GM12878 (cell line): Measurements from ENCODE around the gene SPPL3. TPM values are rescaled to one million over a fixed set of nuclear protein-coding genes. Genes with fewer than 3 reads are reported as not detected.

Source experiments
- ATAC-seq: fragments of 200-7000 bp; cut with Tn5 transposase; 3 replicates; pipeline ENCODE4 v1.9.1; 2020; ENCODE audit warnings: mild to moderate bottlenecking, moderate library complexity
- BruUV-seq: library from RNA; stranded (reverse); fragments of 400-500 nt; replicated peaks from 2 replicates; lab custom pipeline; 2021; lab: Mats Ljungman, UMichigan
- CTCF ChIA-PET: fragments of 300-600 bp; sonication (Branson Sonifier 250); formaldehyde crosslinking; extraction: SDS; loops from one replicate; lab custom pipeline; 2021; ENCODE audit warnings: inconsistent platforms; lab: Yijun Ruan, JAX
- POLR2A ChIA-PET: fragments of 350-600 bp; formaldehyde crosslinking; extraction: SDS; loops from one replicate; lab custom pipeline; 2021; ENCODE audit warnings: inconsistent platforms; lab: Charles Lee
- RAD21 ChIA-PET: fragments of 300-600 bp; sonication (Branson Sonifier 250); formaldehyde crosslinking; loops from one replicate; lab custom pipeline; 2023; ENCODE audit warnings: antibody characterized with exemption; ENCODE audit not compliant: unreplicated experiment; lab: Charles Lee
- SMC1A ChIA-PET: fragments of 300-600 bp; sonication (Branson Sonifier 250); formaldehyde crosslinking; loops from one replicate; lab custom pipeline; 2023; ENCODE audit not compliant: unreplicated experiment, uncharacterized antibody; lab: Charles Lee
- DNase-seq: peaks from one replicate; pipeline ENCODE4 v3.0.0-alpha.2; 2011; ENCODE audit warnings: low read depth, low spot score
- FAIRE-seq: peaks from 3 replicates; lab custom pipeline; 2011; peaks lifted over from hg19 to GRCh38; lab: Jason Lieb, UNC
- H2AFZ ChIP-seq: 2 replicates; pipeline ENCODE4 v1.6.0; 2011; ENCODE audit warnings: low read depth, low read length, control low read depth; ENCODE audit not compliant: control insufficient read depth
- H3K27ac ChIP-seq: 2 replicates; pipeline ENCODE4 v1.5.1; 2011; ENCODE audit warnings: control low read depth; ENCODE audit not compliant: control insufficient read depth, insufficient read depth
- H3K27me3 ChIP-seq, 2 experiments: replicated peaks in 1 of 2; 2 replicates each; pipeline versions ENCODE4 v1.6.0 to v1.6.1; 2011; ENCODE audit warnings: low read length in 1 of 2; ENCODE audit not compliant: control insufficient read depth in 2 of 2, insufficient read depth in 2 of 2
- H3K36me3 ChIP-seq, 2 experiments: 2 replicates each; pipeline ENCODE4 v1.5.1; 2011; ENCODE audit warnings: low read length in 1 of 2; ENCODE audit not compliant: control insufficient read depth in 2 of 2, insufficient read depth in 2 of 2
- H3K4me1 ChIP-seq: 2 replicates; pipeline ENCODE4 v1.6.1; 2011; ENCODE audit warnings: mild to moderate bottlenecking, low read length, moderate library complexity, mixed read lengths; ENCODE audit not compliant: control insufficient read depth, insufficient read depth
- H3K4me2 ChIP-seq: 2 replicates; pipeline ENCODE4 v1.6.0; 2011; ENCODE audit warnings: control low read depth; ENCODE audit not compliant: control insufficient read depth, insufficient read depth
- H3K4me3 ChIP-seq: fragments of 200-600 bp; sonication (generic); 2 replicates; pipeline ENCODE4 v1.5.1; 2016
- H3K79me2 ChIP-seq: 2 replicates; pipeline ENCODE4 v1.6.0; 2011; ENCODE audit warnings: low read length; ENCODE audit not compliant: control insufficient read depth, insufficient read depth
- H3K9ac ChIP-seq: 2 replicates; pipeline ENCODE4 v1.8.0; 2011; ENCODE audit warnings: low read length, control low read depth, mixed read lengths; ENCODE audit not compliant: control insufficient read depth, insufficient read depth
- H3K9me3 ChIP-seq: replicated peaks from 3 replicates; pipeline ENCODE4 v1.5.1; 2011; ENCODE audit warnings: mild to moderate bottlenecking, low read length; ENCODE audit not compliant: control insufficient read depth, insufficient read depth
- H4K20me1 ChIP-seq: 2 replicates; pipeline ENCODE4 v1.6.0; 2011; ENCODE audit not compliant: control insufficient read depth, insufficient read depth
- CREB1 ChIP-seq: IDR thresholded peaks from 2 replicates; pipeline ENCODE4 v1.6.1; 2012; ENCODE audit warnings: low read depth, mild to moderate bottlenecking, inconsistent platforms
- MYB ChIP-seq: fragments of 150-350 bp; IDR thresholded peaks from 2 replicates; pipeline ENCODE4 v1.6.1; 2014; ENCODE audit warnings: mild to moderate bottlenecking, low read depth, low read length, borderline replicate concordance
- NFYB ChIP-seq: IDR thresholded peaks from 2 replicates; pipeline ENCODE4 v1.6.1; 2011; ENCODE audit warnings: low read depth, mild to moderate bottlenecking, low read length, improper control_type of control experiment, moderate library complexity; ENCODE audit not compliant: insufficient read depth
- PBX3 ChIP-seq: IDR thresholded peaks from 2 replicates; pipeline ENCODE4 v1.6.1; 2011; ENCODE audit warnings: mild to moderate bottlenecking, low read depth, low read length, moderate library complexity; ENCODE audit not compliant: insufficient replicate concordance
- POU2F2 ChIP-seq: IDR thresholded peaks from 3 replicates; pipeline ENCODE4 v1.6.1; 2011; ENCODE audit warnings: low read depth, mild to moderate bottlenecking, low read length, borderline replicate concordance
- SMAD1 ChIP-seq: fragments of 450-650 bp; IDR thresholded peaks from 2 replicates; pipeline ENCODE4 v1.6.1; 2018; ENCODE audit warnings: mild to moderate bottlenecking, low read depth; ENCODE audit not compliant: partially characterized antibody
- SMC3 ChIP-seq: IDR thresholded peaks from 2 replicates; pipeline ENCODE4 v1.6.1; 2011; ENCODE audit warnings: low read length, improper control_type of control experiment, borderline replicate concordance
- ZSCAN29 ChIP-seq: fragments of 450-650 bp; IDR thresholded peaks from 2 replicates; pipeline ENCODE4 v1.6.1; 2017; ENCODE audit warnings: mild to moderate bottlenecking, moderate library complexity
- whole genome bisulfite sequencing: methylation state at CpG from one replicate; pipeline ENCODE4 v1.1.6; 2016; ENCODE audit warnings: low lambda C conversion rate; ENCODE audit not compliant: insufficient replicate concordance, insufficient coverage; ENCODE audit errors: missing lambda C conversion rate; 5-methylcytosine and 5-hydroxymethylcytosine counted together
- in situ Hi-C: fragments of 300-500 bp; cut with MboI; formaldehyde crosslinking; loops from 9 replicates; pipeline ENCODE4 v1.14.3; 2018; ENCODE audit warnings: mixed read lengths
- intact Hi-C: fragments of 100-400 bp; cut with micrococcal nuclease; formaldehyde crosslinking; loops from one replicate; pipeline ENCODE4 v1.14.2; 2022; ENCODE audit not compliant: unreplicated experiment
- polyA plus RNA-seq, 11 experiments: library from polyadenylated mRNA; depleted of rRNA in 4 of 11; unstranded in 6 of 11; stranded (reverse) in 5 of 11; fragments of >200 nt; fragmentation: Nextera tagmentation in 4 of 11; fragmentation: Illumina TruSeq in 1 of 11; extraction: Ambion mirVana in 4 of 11; extraction: Trizol in 1 of 11; gene quantifications; 1 replicate in 1 of 11; 2 replicates in 10 of 11; pipeline versions ENCODE4 v1.2.1 to v1.2.3, GENCODE V29; 2011 to 2016; ENCODE audit warnings: inconsistent platforms in 2 of 11, missing spikeins in 2 of 11, low read depth in 1 of 11
- total RNA-seq, 4 experiments: library from RNA; depleted of rRNA in 3 of 4; stranded (reverse); fragments of >200 nt in 3 of 4; fragmentation: Illumina TruSeq in 1 of 4; extraction: Trizol in 1 of 4; gene quantifications; 2 replicates each; pipeline versions ENCODE4 v1.2.1 to v1.2.3, GENCODE V29; 2013 to 2021
- TF ChIP-seq, protein P1 (sequence below): IDR thresholded peaks from 2 replicates; pipeline ENCODE4 v1.6.1; 2011; ENCODE audit warnings: borderline replicate concordance, low read depth, mild to moderate bottlenecking, moderate library complexity, mixed read lengths, low read length; ENCODE audit not compliant: insufficient read depth; ENCODE audit errors: extremely low read length
- TF ChIP-seq, protein P2 (sequence below): fragments of 150-350 bp; IDR thresholded peaks from 2 replicates; pipeline ENCODE4 v1.6.1; 2016; ENCODE audit warnings: low read depth, low read length

SPPL3 gene
- total and polyA plus RNA-seq, 10 of the 15 experiments (the other 5 are each of a cell fraction or from before 2014, with no cell fraction given), result 4.3 to 45.5 (median 11.7) TPM

DNA sequence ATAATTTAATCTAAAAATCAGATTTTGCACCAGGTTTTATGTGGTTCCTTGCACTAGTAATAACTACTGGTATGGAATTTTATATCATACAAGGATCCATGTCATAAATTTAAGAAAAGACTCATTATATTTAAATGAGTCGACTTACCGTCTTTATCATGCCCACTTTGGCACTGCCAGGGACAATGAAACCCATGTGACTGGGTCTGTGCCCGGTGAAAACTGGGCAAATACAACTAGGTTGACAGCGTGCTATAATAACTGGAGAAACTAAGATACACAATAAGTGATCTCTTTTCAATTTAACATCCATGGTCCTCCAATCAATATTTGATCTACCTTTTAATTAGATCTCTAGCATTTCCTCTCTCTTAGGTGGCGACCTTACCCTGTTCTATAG, 114.0 kb downstream of the SPPL3 start (continued):
- TF ChIP-seq, protein P1, sequence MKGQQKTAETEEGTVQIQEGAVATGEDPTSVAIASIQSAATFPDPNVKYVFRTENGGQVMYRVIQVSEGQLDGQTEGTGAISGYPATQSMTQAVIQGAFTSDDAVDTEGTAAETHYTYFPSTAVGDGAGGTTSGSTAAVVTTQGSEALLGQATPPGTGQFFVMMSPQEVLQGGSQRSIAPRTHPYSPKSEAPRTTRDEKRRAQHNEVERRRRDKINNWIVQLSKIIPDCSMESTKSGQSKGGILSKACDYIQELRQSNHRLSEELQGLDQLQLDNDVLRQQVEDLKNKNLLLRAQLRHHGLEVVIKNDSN, result no peak
- TF ChIP-seq, protein P2, sequence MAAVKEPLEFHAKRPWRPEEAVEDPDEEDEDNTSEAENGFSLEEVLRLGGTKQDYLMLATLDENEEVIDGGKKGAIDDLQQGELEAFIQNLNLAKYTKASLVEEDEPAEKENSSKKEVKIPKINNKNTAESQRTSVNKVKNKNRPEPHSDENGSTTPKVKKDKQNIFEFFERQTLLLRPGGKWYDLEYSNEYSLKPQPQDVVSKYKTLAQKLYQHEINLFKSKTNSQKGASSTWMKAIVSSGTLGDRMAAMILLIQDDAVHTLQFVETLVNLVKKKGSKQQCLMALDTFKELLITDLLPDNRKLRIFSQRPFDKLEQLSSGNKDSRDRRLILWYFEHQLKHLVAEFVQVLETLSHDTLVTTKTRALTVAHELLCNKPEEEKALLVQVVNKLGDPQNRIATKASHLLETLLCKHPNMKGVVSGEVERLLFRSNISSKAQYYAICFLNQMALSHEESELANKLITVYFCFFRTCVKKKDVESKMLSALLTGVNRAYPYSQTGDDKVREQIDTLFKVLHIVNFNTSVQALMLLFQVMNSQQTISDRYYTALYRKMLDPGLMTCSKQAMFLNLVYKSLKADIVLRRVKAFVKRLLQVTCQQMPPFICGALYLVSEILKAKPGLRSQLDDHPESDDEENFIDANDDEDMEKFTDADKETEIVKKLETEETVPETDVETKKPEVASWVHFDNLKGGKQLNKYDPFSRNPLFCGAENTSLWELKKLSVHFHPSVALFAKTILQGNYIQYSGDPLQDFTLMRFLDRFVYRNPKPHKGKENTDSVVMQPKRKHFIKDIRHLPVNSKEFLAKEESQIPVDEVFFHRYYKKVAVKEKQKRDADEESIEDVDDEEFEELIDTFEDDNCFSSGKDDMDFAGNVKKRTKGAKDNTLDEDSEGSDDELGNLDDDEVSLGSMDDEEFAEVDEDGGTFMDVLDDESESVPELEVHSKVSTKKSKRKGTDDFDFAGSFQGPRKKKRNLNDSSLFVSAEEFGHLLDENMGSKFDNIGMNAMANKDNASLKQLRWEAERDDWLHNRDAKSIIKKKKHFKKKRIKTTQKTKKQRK, result no peak
- TF ChIP-seq POU2F2, result no peak
- TF ChIP-seq SMAD1, result no peak
- TF ChIP-seq NFYB, result no peak

DNA sequence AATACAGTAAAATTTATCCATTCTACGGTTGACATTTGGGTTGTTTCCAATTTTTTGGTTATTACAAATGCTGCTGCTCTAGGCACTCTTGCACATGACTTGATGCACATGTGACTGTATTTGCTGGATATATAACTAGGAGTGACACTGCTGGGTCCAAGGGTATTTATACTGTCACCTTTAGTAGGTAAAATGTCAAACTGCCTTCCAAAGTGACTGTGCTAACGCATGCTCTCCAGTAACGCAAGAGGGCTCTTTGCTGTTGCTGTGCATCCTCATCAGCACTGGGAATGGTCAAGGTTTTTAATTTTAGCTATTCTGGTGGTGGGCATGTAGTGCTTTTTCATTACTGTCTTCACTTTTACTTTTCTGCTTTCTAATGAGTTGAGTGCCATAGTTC, 116.3 kb downstream of the SPPL3 start:
- 98% methylated on average over 3 of the region's 3 CpGs for WGBS
- Histone ChIP-seq H3K79me2 (no peaks in the 10 kb centered on the region), H3K4me1 (no peaks in the 10 kb centered on the region), H3K4me3 (no peak overlapping the region), H3K9ac (no peak overlapping the region), H3K9me3 (no peaks in the 10 kb centered on the region), H3K36me3 (peaks cover 2 to 8% of the 10 kb centered on the region in 2 experiments; a peak in 2 of 4 replicates), H3K27ac (no peak overlapping the region), H3K4me2 (no peak overlapping the region), H3K27me3 (no peaks in the 10 kb centered on the region), H2AFZ (no peak overlapping the region), H4K20me1 (no peaks in the 10 kb centered on the region)
- BruUV-seq, result TSS peak; percentile 19
- ChIA-PET RAD21 (interaction anchor here (0.9 kb wide), 1 partner anchor 114 kb away, joined by 3 read pairs; no protein-coding TSS in a partner anchor), CTCF (interaction anchor here (0.9 kb wide), 1 partner anchor 184 kb away, joined by 3 read pairs; no protein-coding TSS in a partner anchor), POLR2A (no interaction called here), SMC1A (interaction anchor here (1.0 to 2.0 kb wide), 3 partner anchors 10 to 184 kb away, joined by 3 to 10 read pairs (median 3); no protein-coding TSS in a partner anchor)
- ATAC-seq, result no peak
- intact Hi-C loops (no loop called here), in situ Hi-C loops (no loop called here)
- no peak for DNase-seq
- no peak for FAIRE-seq
- TF ChIP-seq PBX3 (no peak), ZSCAN29 (no peak), SMC3 (no peak), CREB1 (no peak), MYB (no peak)
